AG09309 (cell line): ENCODE data around the gene LECT2.

Experiments used
- DNase-seq: peaks from one replicate; pipeline ENCODE4 v3.0.0-alpha.2; 2010; ENCODE audit warnings: low read depth
- H3K4me3 ChIP-seq: 2 replicates; pipeline ENCODE4 v1.5.1; 2011; ENCODE audit warnings: mild to moderate bottlenecking, low read depth, low read length, moderate library complexity; ENCODE audit not compliant: control insufficient read depth
- TF ChIP-seq, protein P1 (sequence below): IDR thresholded peaks from 2 replicates; pipeline ENCODE4 v1.5.1; 2011; ENCODE audit warnings: mild to moderate bottlenecking, low read depth, low read length, inconsistent platforms; ENCODE audit not compliant: insufficient read depth, control insufficient read depth; ENCODE audit errors: missing control alignments

Gene LECT2

DNA sequence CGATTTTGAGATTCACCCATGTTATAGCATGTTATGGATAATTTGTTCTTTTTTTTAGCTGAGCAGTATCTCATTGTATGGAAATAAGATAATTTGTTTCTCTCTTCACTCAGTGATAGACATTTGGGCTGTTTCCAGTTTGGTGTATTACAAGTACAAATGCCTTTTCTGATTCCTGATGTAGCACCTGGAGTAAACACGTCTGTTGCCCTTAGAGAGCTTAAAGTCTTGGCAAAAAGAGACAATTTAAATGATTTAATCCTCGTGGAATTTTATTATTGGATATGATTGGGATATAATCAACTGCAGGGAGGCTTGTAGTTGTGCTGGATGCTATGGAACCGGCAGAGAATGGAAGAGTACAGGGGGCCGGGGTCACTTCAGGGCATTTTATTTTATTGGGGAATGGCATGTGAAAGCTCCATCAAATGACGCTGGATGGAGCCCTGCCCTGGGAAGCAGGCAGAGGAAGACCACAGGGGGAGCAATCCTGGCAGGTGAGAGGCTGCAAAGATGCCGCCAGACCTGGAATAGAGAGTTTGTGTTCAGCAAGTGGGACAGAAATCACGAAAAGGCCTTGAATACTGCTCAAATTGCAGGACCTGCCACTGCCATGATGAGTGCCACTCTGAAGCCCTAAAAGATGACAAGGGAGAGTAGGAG is 43.0 kb upstream of the LECT2 start:
- H3K4me3 ChIP-seq: no peak overlapping the region
- DNase-seq: no peak
- TF ChIP-seq, protein P1, sequence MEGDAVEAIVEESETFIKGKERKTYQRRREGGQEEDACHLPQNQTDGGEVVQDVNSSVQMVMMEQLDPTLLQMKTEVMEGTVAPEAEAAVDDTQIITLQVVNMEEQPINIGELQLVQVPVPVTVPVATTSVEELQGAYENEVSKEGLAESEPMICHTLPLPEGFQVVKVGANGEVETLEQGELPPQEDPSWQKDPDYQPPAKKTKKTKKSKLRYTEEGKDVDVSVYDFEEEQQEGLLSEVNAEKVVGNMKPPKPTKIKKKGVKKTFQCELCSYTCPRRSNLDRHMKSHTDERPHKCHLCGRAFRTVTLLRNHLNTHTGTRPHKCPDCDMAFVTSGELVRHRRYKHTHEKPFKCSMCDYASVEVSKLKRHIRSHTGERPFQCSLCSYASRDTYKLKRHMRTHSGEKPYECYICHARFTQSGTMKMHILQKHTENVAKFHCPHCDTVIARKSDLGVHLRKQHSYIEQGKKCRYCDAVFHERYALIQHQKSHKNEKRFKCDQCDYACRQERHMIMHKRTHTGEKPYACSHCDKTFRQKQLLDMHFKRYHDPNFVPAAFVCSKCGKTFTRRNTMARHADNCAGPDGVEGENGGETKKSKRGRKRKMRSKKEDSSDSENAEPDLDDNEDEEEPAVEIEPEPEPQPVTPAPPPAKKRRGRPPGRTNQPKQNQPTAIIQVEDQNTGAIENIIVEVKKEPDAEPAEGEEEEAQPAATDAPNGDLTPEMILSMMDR: no peak

DNA sequence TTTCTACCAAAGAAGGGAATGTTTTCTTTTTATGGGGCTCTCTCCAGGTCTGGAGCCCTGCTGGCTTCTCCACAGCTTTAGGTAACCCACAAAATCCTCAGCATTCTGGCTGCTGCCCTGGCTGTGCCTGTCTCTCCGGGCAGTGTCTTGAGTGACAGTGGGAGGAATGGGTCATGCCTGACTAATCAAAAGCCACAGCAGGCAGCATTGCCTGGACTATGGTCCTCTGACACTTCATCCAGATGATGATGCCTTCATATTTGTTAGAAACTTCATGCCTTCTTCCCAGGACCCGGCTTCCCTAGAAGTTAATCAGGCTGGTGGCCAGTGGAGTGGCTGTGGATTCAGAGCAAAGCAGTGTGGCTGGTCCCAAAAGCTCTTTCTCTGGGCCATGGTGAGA is 41.8 kb upstream of the LECT2 start:
- H3K4me3 ChIP-seq: no peak overlapping the region
- TF ChIP-seq, protein P1: no peak
- no peak for DNase-seq

DNA sequence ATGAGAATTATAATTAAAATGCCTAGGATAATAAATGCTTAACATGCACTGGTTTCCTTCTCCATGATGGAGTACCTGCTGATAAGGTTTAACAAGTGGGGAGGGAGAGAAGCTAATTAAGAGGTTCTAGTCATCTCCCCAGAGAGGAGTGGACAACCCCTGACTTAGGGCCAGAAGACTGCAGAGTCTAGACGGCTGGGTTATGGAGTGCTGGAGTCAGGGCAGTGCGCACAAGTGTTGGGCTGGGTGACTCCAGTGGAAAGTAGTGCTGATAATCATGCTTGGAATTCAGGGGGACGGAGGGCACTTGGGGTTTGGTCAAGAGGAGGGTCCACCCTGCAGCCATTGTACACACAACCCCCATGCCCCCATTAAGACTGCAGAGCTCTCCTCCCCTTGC is 41.2 kb upstream of the LECT2 start:
- no peak overlapping the region for H3K4me3 ChIP-seq
- TF ChIP-seq, protein P1: no peak
- DNase-seq: no peak

DNA sequence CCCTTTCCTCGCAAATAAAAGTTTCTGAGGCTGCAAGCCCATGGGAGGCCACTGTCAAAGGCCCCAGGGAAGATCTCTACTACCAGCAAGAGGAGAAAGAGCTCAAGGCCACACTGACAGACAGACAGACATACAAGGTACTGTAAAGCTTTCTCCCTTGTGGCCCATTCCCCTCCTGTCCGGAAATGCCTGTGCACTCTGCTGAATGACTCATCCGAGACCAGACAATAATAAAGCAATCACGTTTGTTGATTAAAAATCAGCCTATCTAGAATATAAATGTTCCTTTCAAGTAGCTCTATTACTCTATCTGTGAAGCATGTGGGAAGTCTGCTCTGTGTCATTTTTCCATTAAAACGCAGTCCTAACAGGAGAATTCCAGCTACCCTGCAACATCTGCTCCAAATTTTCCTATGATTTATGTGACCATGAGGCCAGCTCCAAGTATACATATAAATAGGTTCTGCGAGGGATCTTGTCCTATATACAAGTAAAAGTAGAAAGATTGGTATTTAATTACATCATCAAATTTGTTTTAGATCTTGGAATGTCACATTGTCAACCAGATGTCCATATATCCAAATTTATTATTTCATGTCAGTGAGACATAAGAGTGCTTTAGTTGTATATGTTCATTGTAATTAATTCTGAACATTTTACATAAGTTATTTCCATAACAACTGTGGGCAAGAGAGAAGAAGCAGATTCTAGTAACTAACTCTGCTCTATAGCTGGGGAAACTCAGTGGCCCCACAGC is 39.3 kb upstream of the LECT2 start:
- no peak for DNase-seq
- no peak overlapping the region for H3K4me3 ChIP-seq

DNA sequence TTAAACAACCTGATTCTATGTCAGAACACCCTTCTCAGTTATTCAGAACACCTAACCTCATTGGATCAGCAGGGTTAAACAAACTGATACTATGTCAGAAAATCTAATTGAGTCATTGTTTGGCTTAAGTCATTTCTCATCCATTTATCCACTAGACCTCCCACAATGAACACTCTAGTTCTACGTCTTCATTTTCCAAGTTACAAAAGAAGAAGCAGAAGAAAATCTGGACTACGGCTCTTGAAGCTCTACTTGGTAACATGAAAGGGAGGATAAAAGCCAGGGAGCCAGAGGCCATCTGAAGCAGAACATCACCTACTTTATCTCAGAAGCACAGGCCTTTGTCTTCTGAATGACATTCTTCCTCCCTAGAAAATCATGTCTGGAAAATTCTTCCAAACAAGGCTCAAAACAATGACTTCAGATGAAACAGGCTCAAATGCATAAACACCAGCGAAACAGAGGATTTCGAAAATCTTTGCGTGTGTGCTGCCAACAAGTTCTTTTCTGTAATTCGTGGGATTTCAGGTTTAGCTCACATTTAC is 38.6 kb upstream of the LECT2 start:
- no peak for DNase-seq
- TF ChIP-seq, protein P1: no peak
- no peak overlapping the region for H3K4me3 ChIP-seq

More for the DNA sequence above, 39.3 kb upstream of the LECT2 start:
- TF ChIP-seq, protein P1: no peak

DNA sequence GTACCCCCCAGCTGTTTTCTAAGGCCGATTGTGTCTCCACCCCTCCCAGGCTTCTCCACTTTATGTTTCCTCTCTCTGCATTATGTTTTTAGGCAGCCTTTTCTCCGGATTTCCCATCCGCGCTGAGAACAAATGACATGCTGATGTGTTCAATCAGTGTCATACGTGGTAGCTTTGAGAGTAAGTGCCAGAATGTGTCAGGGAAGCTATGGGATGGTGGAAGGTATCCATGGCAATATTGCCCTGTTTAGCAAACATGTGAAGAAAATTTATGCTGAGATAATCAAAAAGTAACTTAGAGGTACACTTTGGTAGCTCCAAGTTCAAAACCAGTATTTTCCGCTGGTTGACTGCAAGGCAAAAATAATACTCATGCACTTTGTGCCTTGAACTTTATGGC is 36.6 kb upstream of the LECT2 start:
- no peak overlapping the region for H3K4me3 ChIP-seq
- TF ChIP-seq, protein P1: no peak
- DNase-seq: no peak
